Measurements from ENCODE around the gene SCRN2. TPM values are rescaled to one million over a fixed set of nuclear protein-coding genes. Genes with fewer than 3 reads are reported as not detected.

Gene SCRN2
- total and polyA plus RNA-seq, 2 of the 13 experiments (the other 11 are each of a cell fraction or from before 2014, with no cell fraction given) = 21.7 to 29.5 TPM

DNA sequence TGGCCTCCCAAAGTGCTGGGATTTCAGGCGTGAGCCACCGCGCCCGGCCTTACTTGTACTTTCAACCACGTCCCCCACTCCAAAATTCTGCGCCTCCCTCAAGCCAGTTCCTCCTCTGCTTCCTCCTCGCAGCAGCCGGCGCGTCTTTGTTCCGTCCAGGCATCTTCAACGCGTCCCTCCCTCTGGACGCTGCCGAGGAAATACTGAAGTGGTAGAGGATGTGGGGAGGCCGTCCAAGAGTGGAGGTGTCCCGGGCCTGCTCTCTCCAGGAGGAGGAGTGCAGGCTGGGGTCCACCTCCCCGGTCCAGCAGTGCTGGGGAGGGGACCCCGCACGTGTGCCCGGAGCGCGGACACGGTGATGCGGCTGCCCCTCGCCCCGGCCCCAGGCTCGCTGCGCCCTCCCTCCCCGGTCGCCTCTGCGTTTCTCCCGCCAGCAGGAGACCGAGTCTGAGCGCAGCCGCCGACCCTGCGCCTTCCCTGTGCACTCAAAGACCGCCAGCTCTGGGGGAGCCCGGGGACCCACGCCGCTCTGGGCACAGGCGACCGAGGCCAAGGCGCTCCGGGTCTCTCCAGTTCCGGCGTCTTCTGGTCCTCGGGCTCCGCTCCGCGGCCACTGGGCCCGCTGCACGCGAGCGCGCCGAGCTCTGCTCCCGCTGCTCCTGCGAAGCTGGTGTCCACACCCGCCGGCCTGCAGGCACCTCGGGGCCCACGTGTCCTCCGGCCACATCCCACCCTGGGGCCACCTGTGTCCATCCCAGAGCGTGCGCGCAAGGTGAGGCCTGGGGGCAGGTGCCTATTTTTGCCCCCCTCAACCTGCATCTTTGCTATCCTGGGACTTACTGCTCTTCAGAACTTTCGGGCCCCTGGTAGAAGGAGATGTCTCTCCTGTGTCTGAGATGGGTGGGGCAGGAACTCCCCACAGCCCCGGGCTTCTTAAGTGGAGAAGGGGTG, 51.2 kb downstream of the SCRN2 start (continued):
- TF ChIP-seq ZNF12 (CRISPR knock-in tag; IDR thresholded peaks at IDR 0.05) (no peak), ZNF484 (CRISPR knock-in tag; IDR thresholded peaks at IDR 0.05; ENCODE audit: borderline replicate concordance, low read depth) (no peak), ZNF260 (CRISPR knock-in tag; IDR thresholded peaks at IDR 0.05; ENCODE audit: borderline replicate concordance, low read depth) (no peak), ZSCAN30 (CRISPR knock-in tag; IDR thresholded peaks at IDR 0.05) (no peak), TCF7 (IDR thresholded peaks at IDR 0.05; ENCODE audit: low read depth) (no peak), ZFP36L1 (CRISPR knock-in tag; IDR thresholded peaks at IDR 0.05) (no peak), ZNF543 (CRISPR knock-in tag; IDR thresholded peaks at IDR 0.05) (no peak), NFIB (CRISPR knock-in tag; IDR thresholded peaks at IDR 0.05; ENCODE audit: borderline replicate concordance) (0 out of 2 replicates have a peak, but pooled peaks have one; percentile 26), ZNF501 (CRISPR knock-in tag; IDR thresholded peaks at IDR 0.05) (0 out of 2 replicates have a peak, but pooled peaks have one; percentile 43), ETV6 (CRISPR knock-in tag; conservative IDR thresholded peaks at IDR 0.05) (no peak), SPEN (CRISPR knock-in tag; IDR thresholded peaks at IDR 0.05; ENCODE audit: low read depth) (no peak), ZNF749 (CRISPR knock-in tag; IDR thresholded peaks at IDR 0.05; ENCODE audit: borderline replicate concordance) (no peak), SUZ12 (IDR thresholded peaks at IDR 0.05; ENCODE audit: low read depth, low read length) (no peak)
- TF ChIP-seq, protein P1, sequence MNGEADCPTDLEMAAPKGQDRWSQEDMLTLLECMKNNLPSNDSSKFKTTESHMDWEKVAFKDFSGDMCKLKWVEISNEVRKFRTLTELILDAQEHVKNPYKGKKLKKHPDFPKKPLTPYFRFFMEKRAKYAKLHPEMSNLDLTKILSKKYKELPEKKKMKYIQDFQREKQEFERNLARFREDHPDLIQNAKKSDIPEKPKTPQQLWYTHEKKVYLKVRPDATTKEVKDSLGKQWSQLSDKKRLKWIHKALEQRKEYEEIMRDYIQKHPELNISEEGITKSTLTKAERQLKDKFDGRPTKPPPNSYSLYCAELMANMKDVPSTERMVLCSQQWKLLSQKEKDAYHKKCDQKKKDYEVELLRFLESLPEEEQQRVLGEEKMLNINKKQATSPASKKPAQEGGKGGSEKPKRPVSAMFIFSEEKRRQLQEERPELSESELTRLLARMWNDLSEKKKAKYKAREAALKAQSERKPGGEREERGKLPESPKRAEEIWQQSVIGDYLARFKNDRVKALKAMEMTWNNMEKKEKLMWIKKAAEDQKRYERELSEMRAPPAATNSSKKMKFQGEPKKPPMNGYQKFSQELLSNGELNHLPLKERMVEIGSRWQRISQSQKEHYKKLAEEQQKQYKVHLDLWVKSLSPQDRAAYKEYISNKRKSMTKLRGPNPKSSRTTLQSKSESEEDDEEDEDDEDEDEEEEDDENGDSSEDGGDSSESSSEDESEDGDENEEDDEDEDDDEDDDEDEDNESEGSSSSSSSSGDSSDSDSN (CRISPR knock-in tag; IDR thresholded peaks at IDR 0.05) = peak; percentile 92
- TF ChIP-seq, protein P2, sequence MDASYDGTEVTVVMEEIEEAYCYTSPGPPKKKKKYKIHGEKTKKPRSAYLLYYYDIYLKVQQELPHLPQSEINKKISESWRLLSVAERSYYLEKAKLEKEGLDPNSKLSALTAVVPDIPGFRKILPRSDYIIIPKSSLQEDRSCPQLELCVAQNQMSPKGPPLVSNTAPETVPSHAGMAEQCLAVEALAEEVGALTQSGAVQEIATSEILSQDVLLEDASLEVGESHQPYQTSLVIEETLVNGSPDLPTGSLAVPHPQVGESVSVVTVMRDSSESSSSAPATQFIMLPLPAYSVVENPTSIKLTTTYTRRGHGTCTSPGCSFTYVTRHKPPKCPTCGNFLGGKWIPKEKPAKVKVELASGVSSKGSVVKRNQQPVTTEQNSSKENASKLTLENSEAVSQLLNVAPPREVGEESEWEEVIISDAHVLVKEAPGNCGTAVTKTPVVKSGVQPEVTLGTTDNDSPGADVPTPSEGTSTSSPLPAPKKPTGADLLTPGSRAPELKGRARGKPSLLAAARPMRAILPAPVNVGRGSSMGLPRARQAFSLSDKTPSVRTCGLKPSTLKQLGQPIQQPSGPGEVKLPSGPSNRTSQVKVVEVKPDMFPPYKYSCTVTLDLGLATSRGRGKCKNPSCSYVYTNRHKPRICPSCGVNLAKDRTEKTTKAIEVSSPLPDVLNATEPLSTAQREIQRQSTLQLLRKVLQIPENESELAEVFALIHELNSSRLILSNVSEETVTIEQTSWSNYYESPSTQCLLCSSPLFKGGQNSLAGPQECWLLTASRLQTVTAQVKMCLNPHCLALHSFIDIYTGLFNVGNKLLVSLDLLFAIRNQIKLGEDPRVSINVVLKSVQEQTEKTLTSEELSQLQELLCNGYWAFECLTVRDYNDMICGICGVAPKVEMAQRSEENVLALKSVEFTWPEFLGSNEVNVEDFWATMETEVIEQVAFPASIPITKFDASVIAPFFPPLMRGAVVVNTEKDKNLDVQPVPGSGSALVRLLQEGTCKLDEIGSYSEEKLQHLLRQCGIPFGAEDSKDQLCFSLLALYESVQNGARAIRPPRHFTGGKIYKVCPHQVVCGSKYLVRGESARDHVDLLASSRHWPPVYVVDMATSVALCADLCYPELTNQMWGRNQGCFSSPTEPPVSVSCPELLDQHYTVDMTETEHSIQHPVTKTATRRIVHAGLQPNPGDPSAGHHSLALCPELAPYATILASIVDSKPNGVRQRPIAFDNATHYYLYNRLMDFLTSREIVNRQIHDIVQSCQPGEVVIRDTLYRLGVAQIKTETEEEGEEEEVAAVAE (CRISPR knock-in tag; IDR thresholded peaks at IDR 0.05; ENCODE audit: borderline replicate concordance) = no peak
- TF ChIP-seq, protein P3, sequence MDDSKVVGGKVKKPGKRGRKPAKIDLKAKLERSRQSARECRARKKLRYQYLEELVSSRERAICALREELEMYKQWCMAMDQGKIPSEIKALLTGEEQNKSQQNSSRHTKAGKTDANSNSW (CRISPR knock-in tag; IDR thresholded peaks at IDR 0.05; ENCODE audit: borderline replicate concordance) = no peak
- TF ChIP-seq, protein P4, sequence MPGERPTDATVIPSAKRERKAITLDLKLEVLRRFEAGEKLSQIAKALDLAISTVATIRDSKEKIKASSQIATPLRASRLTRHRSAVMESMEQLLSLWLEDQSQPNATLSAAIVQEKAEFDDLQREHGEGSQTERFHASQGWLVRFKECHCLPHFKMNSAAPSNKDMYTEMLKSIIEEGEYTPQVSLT (CRISPR knock-in tag; IDR thresholded peaks at IDR 0.05; ENCODE audit: borderline replicate concordance, low read depth) = no peak
- TF ChIP-seq, protein P5, sequence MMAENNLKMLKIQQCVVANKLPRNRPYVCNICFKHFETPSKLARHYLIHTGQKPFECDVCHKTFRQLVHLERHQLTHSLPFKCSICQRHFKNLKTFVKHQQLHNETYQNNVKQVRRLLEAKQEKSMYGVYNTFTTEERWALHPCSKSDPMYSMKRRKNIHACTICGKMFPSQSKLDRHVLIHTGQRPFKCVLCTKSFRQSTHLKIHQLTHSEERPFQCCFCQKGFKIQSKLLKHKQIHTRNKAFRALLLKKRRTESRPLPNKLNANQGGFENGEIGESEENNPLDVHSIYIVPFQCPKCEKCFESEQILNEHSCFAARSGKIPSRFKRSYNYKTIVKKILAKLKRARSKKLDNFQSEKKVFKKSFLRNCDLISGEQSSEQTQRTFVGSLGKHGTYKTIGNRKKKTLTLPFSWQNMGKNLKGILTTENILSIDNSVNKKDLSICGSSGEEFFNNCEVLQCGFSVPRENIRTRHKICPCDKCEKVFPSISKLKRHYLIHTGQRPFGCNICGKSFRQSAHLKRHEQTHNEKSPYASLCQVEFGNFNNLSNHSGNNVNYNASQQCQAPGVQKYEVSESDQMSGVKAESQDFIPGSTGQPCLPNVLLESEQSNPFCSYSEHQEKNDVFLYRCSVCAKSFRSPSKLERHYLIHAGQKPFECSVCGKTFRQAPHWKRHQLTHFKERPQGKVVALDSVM (CRISPR knock-in tag; IDR thresholded peaks at IDR 0.05) = no peak

Measured in HepG2 (cell line).